Activated naive CD4-positive, alpha-beta T cell treated with anti-CD3 and anti-CD28 coated beads, Interleukin-2, amount 10 ng/mL, durations not matched to agents 7 days and 5 days (primary cell): ENCODE results near the gene C2orf78.
A peak's percentile ranks its signal among the peaks of the same experiment; 100 is the strongest.
"Not testable (repeated sequence)": the region's sequence is repeated elsewhere in the genome, so short reads cannot be mapped to it uniquely, and the experiment has no call there.

Experiments
- CTCF ChIA-PET: fragments of 350-600 bp; sonication (Branson Sonifier 250); formaldehyde crosslinking; loops from one replicate; lab custom pipeline; 2021; ENCODE audit warnings: antibody characterized with exemption; lab: Charles Lee
- DNase-seq: peaks from one replicate; pipeline ENCODE4 v3.0.0-alpha.2; 2020
- H3K27ac Mint-ChIP-seq: one replicate; pipeline ENCODE4 v1.8.0; 2021; ENCODE audit warnings: mild to moderate bottlenecking, moderate library complexity, mixed read lengths
- H3K27me3 Mint-ChIP-seq: one replicate; pipeline ENCODE4 v1.8.0; 2021; ENCODE audit warnings: mild to moderate bottlenecking, mixed read lengths
- H3K36me3 Mint-ChIP-seq: one replicate; pipeline ENCODE4 v1.8.0; 2021; ENCODE audit warnings: mixed read lengths
- H3K4me1 Mint-ChIP-seq: one replicate; pipeline ENCODE4 v1.8.0; 2021; ENCODE audit warnings: mixed read lengths
- H3K4me3 Mint-ChIP-seq: one replicate; pipeline ENCODE4 v1.8.0; 2021; ENCODE audit warnings: mild to moderate bottlenecking, moderate library complexity, mixed read lengths
- H3K9me3 Mint-ChIP-seq: one replicate; pipeline ENCODE4 v1.8.0; 2021; ENCODE audit warnings: mixed read lengths

C2orf78 gene

GRCh38 chr2:73766349-73766748 lies 17.6 kb upstream of the C2orf78 start:
- CTCF ChIA-PET = interaction anchor here (0.6 kb wide), 2 partner anchors 8 to 10 kb away, joined by 3 read pairs; no protein-coding TSS in a partner anchor
- Mint-ChIP-seq H3K4me3 (no peak overlapping the region), H3K9me3 (no peaks in the 10 kb centered on the region), H3K36me3 (peaks cover 53% of the 10 kb centered on the region), H3K27ac (no peak overlapping the region), H3K27me3 (no peaks in the 10 kb centered on the region), H3K4me1 (no peaks in the 10 kb centered on the region)
- DNase-seq = no peak

GRCh38 chr2:73766994-73767393 lies 17.0 kb upstream of the C2orf78 start:
- no peaks in the 10 kb centered on the region for H3K4me1 Mint-ChIP-seq
- H3K36me3 Mint-ChIP-seq = peaks cover 56% of the 10 kb centered on the region
- H3K9me3 Mint-ChIP-seq = no peaks in the 10 kb centered on the region
- no peak overlapping the region for H3K4me3 Mint-ChIP-seq
- DNase-seq = no peak
- CTCF ChIA-PET = no interaction called here
- no peaks in the 10 kb centered on the region for H3K27me3 Mint-ChIP-seq
- no peak overlapping the region for H3K27ac Mint-ChIP-seq

- CTCF ChIA-PET = no interaction called here
- no peak for DNase-seq
- Mint-ChIP-seq H3K36me3 (peaks cover 64% of the 10 kb centered on the region), H3K27ac (peak overlapping the region; percentile 42), H3K4me3 (no peak overlapping the region), H3K9me3 (no peaks in the 10 kb centered on the region), H3K27me3 (no peaks in the 10 kb centered on the region), H3K4me1 (peaks cover 4% of the 10 kb centered on the region)
Observed at GRCh38 chr2:73770725-73771124, 13.3 kb upstream of the C2orf78 start.

GRCh38 chr2:73772819-73773218 lies 11.2 kb upstream of the C2orf78 start:
- CTCF ChIA-PET = interaction anchor here (1.0 kb wide), 1 partner anchor 19 kb away, joined by 3 read pairs; no protein-coding TSS in a partner anchor
- Mint-ChIP-seq H3K4me3 (no peak overlapping the region), H3K36me3 (peaks cover 66% of the 10 kb centered on the region), H3K27ac (no peak overlapping the region), H3K9me3 (no peaks in the 10 kb centered on the region), H3K27me3 (no peaks in the 10 kb centered on the region), H3K4me1 (peaks cover 14% of the 10 kb centered on the region)
- no peak for DNase-seq

GRCh38 chr2:73776381-73776780 lies 7.6 kb upstream of the C2orf78 start:
- H3K4me3 Mint-ChIP-seq = no peak overlapping the region
- CTCF ChIA-PET = no interaction called here
- H3K4me1 Mint-ChIP-seq = peaks cover 33% of the 10 kb centered on the region
- no peak overlapping the region for H3K27ac Mint-ChIP-seq
- H3K27me3 Mint-ChIP-seq = no peaks in the 10 kb centered on the region
- DNase-seq = no peak
- peaks cover 45% of the 10 kb centered on the region for H3K36me3 Mint-ChIP-seq
- no peaks in the 10 kb centered on the region for H3K9me3 Mint-ChIP-seq

GRCh38 chr2:73776869-73777519 lies 7.0 kb upstream of the C2orf78 start:
- peaks cover 42% of the 10 kb centered on the region for H3K36me3 Mint-ChIP-seq
- peaks cover 33% of the 10 kb centered on the region for H3K4me1 Mint-ChIP-seq
- H3K4me3 Mint-ChIP-seq = no peak overlapping the region
- H3K27me3 Mint-ChIP-seq = no peaks in the 10 kb centered on the region
- H3K27ac Mint-ChIP-seq = no peak overlapping the region
- DNase-seq = no peak
- CTCF ChIA-PET = no interaction called here
- no peaks in the 10 kb centered on the region for H3K9me3 Mint-ChIP-seq

- DNase-seq, H3K27me3 Mint-ChIP-seq, H3K9me3 Mint-ChIP-seq: not testable (repeated sequence)
- H3K4me3 Mint-ChIP-seq = peak overlapping the region; percentile 98
- CTCF ChIA-PET = interaction anchor here (0.9 kb wide), 1 partner anchor 372 kb away, joined by 3 read pairs; no protein-coding TSS in a partner anchor
- H3K27ac Mint-ChIP-seq = peak overlapping the region; percentile 97
- H3K4me1 Mint-ChIP-seq = peaks cover 33% of the 10 kb centered on the region
- peaks cover 28% of the 10 kb centered on the region for H3K36me3 Mint-ChIP-seq
Observed at GRCh38 chr2:73778867-73779466, 5.0 kb upstream of the C2orf78 start.

- peaks cover 22% of the 10 kb centered on the region for H3K36me3 Mint-ChIP-seq
- CTCF ChIA-PET = interaction anchor here (0.9 kb wide), 1 partner anchor 372 kb away, joined by 3 read pairs; no protein-coding TSS in a partner anchor
- DNase-seq = peak; percentile 98
- H3K4me1 Mint-ChIP-seq = peaks cover 29% of the 10 kb centered on the region
- peak within 1 kb of the TSS; percentile 97 for H3K27ac Mint-ChIP-seq
- peaks cover 6% of the 10 kb centered on the region for H3K27me3 Mint-ChIP-seq
- H3K9me3 Mint-ChIP-seq = no peaks in the 10 kb centered on the region
- H3K4me3 Mint-ChIP-seq = peak within 1 kb of the TSS; percentile 98
Observed at GRCh38 chr2:73779467-73780236, 4.3 kb upstream of the C2orf78 start, which contains the start of gene DUSP11. DUSP11 (minus strand) TSS chr2:73780103; CDS start chr2:73779974, 129 bp downstream.

GRCh38 chr2:73780237-73780582 lies 3.8 kb upstream of the C2orf78 start:
- Mint-ChIP-seq H3K9me3 (no peaks in the 10 kb centered on the region), H3K27me3 (peaks cover 6% of the 10 kb centered on the region), H3K27ac (peak overlapping the region; percentile 97), H3K4me1 (peaks cover 29% of the 10 kb centered on the region), H3K36me3 (peaks cover 18% of the 10 kb centered on the region), H3K4me3 (peak overlapping the region; percentile 98)
- no peak for DNase-seq
- CTCF ChIA-PET = interaction anchor here (1.0 kb wide), 2 partner anchors 36 to 111 kb away, joined by 3 read pairs; no protein-coding TSS in a partner anchor

GRCh38 chr2:73783402-73783801 lies 581 bp upstream of the C2orf78 start:
- Mint-ChIP-seq H3K4me1 (peaks cover 14% of the 10 kb centered on the region), H3K27me3 (peaks cover 12% of the 10 kb centered on the region)
- H3K36me3 Mint-ChIP-seq, DNase-seq, H3K27ac Mint-ChIP-seq, H3K9me3 Mint-ChIP-seq, CTCF ChIA-PET, H3K4me3 Mint-ChIP-seq: not testable (repeated sequence)

GRCh38 chr2:73811878-73812277 lies 27.9 kb downstream of the C2orf78 start:
- Mint-ChIP-seq H3K9me3 (no peaks in the 10 kb centered on the region), H3K4me1 (peaks cover 3% of the 10 kb centered on the region), H3K36me3 (no peaks in the 10 kb centered on the region), H3K4me3 (no peak overlapping the region), H3K27me3 (peaks cover 20% of the 10 kb centered on the region), H3K27ac (no peak overlapping the region)
- CTCF ChIA-PET = interaction anchor here (1.2 kb wide), 2 partner anchors 9 to 339 kb away, joined by 3 read pairs; no protein-coding TSS in a partner anchor
- no peak for DNase-seq

GRCh38 chr2:73812635-73813034 lies 28.7 kb downstream of the C2orf78 start:
- Mint-ChIP-seq H3K4me1 (peaks cover 3% of the 10 kb centered on the region), H3K4me3 (no peak overlapping the region), H3K36me3 (no peaks in the 10 kb centered on the region), H3K9me3 (no peaks in the 10 kb centered on the region), H3K27me3 (peaks cover 20% of the 10 kb centered on the region), H3K27ac (no peak overlapping the region)
- DNase-seq = no peak
- CTCF ChIA-PET = interaction anchor here (1.2 kb wide), 2 partner anchors 9 to 338 kb away, joined by 3 read pairs; no protein-coding TSS in a partner anchor

GRCh38 chr2:73818296-73818695 lies 34.3 kb downstream of the C2orf78 start:
- H3K27me3 Mint-ChIP-seq = peaks cover 23% of the 10 kb centered on the region
- no peak overlapping the region for H3K27ac Mint-ChIP-seq
- no peaks in the 10 kb centered on the region for H3K4me1 Mint-ChIP-seq
- H3K36me3 Mint-ChIP-seq = no peaks in the 10 kb centered on the region
- CTCF ChIA-PET = no interaction called here
- DNase-seq = no peak
- H3K9me3 Mint-ChIP-seq = no peaks in the 10 kb centered on the region
- no peak overlapping the region for H3K4me3 Mint-ChIP-seq

GRCh38 chr2:73821227-73821626 lies 37.2 kb downstream of the C2orf78 start:
- CTCF ChIA-PET = interaction anchor here (0.8 to 3.7 kb wide), 5 partner anchors 9 to 513 kb away, joined by 3 to 34 read pairs (median 3); partner anchors contain the start of gene BOLA3
- H3K27ac Mint-ChIP-seq = no peak overlapping the region
- no peak overlapping the region for H3K4me3 Mint-ChIP-seq
- H3K27me3 Mint-ChIP-seq = peaks cover 11% of the 10 kb centered on the region
- DNase-seq = no peak
- H3K4me1 Mint-ChIP-seq = no peaks in the 10 kb centered on the region
- H3K36me3 Mint-ChIP-seq = no peaks in the 10 kb centered on the region
- no peaks in the 10 kb centered on the region for H3K9me3 Mint-ChIP-seq
